Measurements from ENCODE around the gene SHANK1.

Gene SHANK1

DNA sequence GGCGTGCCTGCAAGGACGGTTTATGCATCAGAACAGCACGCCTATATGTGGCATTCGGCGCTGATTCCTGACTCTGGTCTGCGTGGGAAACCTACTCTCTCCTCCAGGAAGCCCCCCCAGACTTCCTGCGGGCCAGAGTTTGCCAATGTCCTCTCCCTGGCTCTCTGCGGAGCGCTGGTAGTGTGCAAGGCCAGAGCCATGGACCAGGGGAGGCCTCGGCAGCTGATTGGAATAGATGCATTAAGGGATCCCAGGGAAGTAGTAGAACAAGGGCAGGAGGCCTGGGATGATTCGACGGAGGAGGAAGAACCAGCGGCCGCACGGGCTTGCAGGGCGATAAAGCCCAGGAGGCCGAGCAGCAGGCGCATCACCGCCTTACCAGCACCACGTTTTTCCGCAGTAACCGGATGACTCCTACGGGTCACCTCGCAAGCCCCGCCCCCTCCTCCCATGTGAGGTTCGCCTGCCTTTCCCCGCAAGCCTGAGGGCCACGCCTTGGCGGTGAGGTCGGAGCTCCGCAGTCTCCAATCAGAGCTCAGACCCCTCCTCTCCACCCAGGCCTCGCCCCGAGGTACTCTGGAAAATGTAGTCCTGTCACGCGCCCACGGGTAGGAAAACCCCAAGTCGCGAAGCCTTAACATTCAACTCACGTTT lies 8.6 kb upstream of the SHANK1 start:
- peak; percentile 83 for DNase-seq (ENCODE audit: low spot score)

DNA sequence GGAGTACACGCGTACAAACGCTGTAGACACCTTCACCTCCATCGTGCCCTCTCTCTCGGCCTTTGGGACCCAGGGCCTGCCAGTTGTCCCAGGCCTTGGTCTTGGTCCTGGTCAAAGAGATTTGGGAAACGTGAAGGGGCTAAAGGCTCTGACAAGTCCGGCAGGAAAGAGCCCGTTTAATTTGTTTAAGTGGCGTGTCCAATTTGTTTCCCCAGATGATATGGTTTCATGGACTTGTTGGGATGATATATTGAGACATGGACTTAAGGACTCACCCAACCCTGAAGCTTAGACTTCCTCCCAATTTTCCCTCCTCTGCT lies 6.3 kb upstream of the SHANK1 start:
- no peak for DNase-seq (ENCODE audit: low spot score)

DNA sequence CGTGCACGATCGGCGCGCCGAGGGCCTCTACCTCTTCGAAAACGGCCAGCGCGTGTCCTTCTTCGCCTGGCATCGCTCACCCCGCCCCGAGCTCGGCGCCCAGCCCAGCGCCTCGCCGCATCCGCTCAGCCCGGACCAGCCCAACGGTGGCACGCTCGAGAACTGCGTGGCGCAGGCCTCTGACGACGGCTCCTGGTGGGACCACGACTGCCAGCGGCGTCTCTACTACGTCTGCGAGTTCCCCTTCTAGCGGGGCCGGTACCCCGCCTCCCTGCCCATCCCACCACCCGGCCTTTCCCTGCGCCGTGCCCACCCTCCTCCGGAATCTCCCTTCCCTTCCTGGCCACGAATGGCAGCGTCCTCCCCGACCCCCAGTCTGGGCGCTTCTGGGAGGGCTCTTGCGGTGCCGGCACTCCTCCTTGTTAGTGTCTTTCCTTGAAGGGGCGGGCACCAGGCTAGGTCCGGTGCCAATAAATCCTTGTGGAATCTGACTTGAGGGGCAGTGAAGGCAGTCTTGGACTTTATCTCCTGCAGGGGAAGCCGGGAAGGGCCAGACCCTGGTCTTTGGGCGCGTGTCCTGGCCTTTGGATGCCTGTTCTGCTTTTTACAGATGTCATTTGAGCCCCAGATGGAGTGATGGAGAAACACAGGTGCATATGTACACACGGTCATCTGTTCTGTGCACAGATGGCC lies 5.8 kb upstream of the SHANK1 start:
- no peak for DNase-seq (ENCODE audit: low spot score)

DNA sequence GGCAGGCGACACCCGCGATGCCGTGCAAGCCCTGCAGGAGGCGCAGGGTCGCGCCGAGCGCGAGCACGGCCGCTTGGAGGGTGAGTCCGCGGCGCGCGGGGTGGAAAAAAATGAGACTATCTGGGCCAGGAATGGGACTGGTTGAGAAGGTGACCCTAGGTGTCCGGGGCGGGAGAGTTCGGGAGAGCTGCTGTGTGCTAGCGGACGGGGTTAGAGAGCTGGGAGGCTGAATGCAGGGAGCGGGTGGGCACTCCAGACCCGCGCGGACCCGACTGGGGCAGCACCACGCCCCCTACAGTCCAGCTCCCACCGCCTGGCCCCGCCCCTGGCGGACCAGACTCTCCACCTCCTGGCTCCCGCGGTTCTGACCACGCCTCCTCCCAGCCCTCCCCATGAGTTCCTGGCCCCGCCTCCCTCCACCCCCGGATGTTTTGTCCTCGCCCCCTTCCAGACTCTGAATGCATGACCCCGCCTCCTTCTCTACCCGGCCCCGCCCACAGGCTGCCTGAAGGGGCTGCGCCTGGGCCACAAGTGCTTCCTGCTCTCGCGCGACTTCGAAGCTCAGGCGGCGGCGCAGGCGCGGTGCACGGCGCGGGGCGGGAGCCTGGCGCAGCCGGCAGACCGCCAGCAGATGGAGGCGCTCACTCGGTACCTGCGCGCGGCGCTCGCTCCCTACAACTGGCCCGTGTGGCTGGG lies 5.1 kb upstream of the SHANK1 start:
- peak; percentile 99 for DNase-seq (ENCODE audit: low spot score)

DNA sequence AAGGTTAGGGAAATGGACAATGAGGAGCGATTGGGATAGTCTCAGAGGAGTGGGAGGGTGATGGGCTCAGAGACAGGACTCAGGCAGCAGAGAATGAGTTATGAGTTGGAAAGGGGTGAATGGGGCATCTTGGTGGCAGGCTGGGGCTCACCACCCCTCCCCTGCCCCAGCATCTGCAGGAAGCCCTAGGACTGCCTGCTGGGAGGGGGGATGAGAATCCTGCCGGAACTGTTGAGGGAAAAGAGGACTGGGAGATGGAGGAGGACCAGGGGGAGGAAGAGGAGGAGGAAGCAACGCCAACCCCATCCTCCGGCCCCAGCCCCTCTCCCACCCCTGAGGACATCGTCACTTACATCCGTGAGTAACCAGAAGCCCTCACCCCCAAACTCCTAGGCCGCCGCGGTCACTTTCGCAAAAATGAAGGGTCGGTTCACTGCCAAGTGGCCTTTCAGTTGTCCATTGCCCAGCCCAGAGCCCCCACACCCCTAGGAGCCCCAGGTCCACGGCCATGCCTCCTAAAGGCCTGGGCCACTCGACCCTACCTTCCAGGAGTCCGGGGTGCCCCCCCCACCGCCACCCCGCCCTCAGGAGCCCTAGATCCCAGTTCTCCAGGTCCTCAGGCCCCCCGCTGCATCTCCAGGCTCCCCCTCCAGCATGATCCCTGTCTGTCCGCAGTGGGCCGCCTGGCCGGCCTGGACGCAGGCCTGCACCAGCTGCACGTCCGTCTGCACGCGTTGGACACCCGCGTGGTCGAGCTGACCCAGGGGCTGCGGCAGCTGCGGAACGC lies 4.3 kb upstream of the SHANK1 start:
- DNase-seq (ENCODE audit: low spot score): no peak

DNA sequence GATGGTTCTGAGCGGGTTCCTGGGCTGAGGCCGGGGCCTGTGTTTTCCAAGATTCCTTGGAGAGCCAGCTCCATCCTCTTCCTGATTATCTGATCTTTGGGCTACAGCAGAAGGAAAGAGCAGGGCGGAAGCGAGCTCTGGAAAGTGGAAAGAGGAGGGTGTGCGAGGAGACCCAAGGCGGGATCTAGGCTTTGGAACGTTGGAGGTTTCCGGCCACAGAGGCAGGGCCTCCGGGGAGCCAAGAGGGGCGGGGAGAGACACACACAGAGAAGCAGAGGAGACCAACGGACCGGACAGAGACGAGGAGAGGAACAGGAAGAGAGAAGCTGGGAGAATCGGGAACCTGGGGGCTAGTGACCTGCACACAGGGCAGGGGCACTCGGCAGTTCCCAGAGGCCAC lies 3.5 kb upstream of the SHANK1 start, which contains the start of gene CLEC11A:
TSS of gene CLEC11A (plus strand) at position 296 of the 400 bp plus-strand sequence. CDS start 162 bp downstream, outside the sequence.
- no peak for DNase-seq (ENCODE audit: low spot score)

DNA sequence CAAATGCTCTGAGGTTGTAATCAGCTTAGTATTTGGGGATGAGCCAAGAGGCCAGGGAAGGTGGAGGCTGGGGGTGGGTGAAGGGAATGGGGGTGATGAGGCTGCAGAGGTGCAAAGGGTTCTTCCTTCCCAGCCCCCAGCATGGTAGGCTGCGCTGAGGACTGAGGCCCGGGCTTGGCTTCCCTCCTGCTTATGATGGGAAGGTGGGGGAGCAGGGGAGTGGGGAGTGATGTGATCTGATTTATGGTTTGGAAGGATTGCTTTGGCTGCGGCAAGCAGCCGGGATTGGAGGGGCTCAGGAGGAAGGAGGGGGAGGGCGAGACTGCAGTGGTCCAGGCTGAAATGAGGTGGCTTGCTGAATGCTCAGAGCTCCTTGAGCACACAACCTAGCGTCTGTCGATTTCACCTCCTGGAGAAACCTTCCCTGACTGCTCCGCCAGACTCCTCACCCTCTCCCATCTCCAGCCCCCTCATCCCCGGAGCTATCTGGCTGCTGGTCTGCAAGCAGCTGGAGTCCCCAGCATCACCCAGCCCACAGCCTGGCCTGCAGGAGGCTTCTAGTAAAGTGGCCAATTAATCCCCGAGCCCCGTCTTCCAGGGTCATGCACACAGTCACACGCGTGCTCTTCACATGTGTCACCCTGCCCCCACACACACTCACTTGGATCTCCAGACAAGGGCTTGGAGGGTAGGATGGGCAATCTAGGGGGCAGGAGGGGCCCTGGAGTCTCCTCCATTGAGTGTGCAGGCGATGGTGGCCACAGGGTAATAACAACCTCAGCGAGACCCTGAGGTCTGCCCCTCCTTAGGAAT lies 2.8 kb upstream of the SHANK1 start:
- DNase-seq (ENCODE audit: low spot score): no peak

DNA sequence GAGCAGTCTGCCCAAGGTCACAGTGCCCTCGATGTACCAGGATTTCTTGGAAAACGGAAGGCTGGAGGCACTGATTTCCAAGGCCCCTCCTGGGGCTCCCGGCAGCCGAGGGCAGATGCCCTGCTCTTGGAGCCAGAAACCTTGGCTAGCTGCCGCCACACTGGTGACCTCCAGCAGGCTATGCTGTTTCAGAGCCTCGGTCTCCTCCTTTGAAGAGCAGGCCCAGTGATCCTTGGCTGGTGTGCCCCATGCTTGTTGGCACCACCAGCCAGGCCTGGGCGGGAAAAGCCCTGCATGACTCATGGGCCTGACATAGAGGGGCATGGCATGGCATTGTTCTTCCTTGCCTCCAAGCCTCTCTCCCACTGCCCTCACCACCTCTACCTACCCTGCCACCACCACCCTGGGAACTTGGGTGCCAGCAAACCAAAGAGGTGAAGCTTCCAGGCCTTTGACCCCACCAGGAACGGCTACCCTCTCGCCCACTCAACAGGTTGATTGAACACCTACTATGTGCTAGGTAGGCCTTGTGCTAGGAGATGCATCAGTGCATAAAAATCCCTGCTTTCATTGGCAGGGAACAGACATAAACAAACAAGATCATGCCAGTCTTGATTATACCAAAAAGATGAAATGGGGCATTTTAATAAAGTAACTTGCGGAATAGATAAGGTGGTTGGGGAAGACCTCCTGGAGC lies 2.0 kb upstream of the SHANK1 start:
- no peak for DNase-seq (ENCODE audit: low spot score)

DNA sequence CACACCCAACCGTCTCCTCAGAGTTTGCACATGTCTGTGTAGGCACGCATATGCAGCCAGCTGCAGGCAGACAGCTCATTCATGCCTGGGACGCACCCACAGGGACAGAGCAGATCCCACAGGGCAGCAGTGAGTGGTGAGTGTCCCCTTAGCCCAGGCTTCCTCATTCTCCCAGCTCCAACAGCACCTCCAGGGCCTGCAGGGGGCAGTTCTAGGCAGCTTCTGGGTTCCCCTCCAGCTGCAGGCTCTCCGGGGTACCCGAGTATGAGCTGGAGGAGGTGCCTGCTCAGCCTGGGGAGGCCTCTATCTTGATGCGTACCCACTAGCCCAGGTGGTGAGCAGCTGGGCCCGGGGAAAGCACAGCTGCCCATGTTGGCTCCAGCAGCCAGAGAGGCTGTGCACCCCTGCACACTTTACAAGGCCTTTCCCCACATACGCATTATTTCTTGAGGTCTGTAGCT lies 1.3 kb upstream of the SHANK1 start:
- DNase-seq (ENCODE audit: low spot score): no peak

DNA sequence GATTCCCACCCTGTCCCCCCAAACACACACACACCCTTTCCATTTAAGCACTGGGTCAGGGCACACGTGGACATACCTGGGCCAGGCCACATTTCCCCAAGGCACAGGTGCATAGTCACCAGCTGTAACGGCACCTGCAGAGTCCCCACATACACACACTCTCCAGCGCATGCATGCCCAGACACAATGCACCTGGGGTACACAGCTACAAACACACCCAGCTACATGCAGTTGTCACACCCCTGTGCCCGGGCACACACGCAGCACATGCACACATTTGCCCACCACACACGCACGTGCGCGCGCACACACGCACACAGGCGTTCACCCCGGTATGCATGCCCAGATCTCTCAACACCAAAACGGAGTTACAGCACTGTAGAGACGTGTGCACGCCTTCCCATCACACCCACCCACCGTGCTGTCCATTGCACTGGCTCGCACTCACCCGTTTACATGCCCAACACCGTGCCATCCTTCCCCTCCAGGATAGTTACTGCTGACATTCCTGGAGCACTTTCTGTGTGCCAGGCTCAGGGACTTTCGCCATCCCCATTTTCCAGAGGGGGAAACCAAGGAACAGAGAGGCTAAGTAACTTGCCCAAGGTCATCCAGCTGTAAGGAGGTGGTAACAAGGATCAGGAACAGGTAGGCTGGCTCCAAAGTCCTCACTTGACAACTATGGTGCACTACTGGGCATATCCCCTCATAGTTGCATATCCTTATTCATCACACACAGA lies 749 bp upstream of the SHANK1 start:
- no peak for DNase-seq (ENCODE audit: low spot score)

DNA sequence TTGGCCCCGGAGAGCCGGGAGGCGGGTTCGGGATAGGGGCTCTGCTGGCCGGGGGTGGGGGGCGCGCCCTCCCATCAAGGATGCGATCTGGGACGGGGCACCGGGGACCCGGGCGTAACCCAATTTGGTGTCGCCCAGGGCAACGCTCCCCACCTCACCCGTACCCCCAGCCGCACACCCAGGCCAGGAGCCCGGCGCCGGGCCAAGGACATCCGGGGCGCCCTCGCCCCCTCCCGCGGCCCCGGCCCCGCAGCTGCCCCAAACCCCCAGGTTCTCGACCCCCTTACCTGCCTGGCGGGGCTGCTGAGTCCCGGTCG lies 525 bp downstream of the SHANK1 start:
- DNase-seq (ENCODE audit: low spot score): no peak

DNA sequence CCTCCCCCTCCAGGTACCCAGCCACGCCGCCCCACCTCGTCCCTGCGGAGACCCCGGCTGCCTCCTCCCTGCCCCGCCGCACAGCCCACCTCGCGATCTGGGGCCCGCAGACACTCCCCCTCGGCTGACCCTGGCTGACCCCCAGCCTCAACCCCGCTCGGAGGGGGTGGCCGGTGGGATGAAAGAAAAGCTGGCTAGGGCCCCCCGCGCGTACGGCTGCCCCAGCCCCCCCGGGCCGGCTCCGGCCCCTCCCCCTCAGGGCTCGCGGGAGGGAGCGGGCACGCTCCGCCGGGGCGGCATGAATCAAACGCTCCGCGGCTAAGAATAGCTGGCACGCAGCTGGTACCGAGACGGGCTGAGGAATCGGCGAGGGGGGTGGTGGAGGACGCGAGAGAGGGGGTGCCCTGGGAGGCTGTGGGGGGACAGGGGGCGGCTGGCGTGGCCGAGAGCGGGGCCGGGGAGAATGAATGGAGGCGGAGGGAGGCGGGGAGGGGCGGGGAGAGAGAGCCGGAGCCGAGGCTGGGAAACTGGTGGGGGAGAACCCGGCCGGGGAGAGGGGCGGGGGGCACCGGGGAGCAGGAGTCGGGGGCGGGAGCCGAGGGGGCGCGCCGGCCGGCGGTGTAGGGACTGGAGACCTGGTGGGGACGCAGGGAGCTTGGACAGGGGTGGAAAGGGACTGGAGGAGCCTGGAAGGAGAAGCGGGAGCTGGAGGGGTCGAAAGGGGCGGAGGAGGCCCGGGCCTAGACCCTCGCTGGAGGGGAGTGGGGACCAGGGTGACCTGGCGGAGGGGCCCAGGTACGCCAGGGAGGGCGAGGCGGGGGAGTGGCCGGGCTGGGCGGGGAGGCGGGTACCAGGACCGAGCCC lies 1.1 kb downstream of the SHANK1 start:
- DNase-seq (ENCODE audit: low spot score): no peak

DNA sequence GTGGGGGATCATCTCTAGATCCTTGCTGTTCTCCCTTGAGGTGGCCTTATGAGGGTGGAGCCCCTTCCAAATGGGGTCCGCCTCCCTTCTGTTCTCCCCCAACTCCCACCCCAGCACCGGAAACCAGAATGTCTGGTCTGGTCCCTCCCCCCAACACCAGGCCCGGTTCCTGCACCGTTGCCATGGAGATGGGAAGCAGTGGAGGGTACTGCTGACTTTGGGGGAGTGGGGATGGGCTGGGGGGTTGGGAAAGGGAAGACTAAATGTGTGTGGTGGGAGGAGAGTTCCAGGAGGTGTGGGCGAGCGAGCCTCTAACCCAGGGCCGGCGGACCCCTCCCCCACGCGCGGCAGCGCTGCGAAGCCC lies 1.7 kb downstream of the SHANK1 start:
- DNase-seq (ENCODE audit: low spot score): no peak

DNA sequence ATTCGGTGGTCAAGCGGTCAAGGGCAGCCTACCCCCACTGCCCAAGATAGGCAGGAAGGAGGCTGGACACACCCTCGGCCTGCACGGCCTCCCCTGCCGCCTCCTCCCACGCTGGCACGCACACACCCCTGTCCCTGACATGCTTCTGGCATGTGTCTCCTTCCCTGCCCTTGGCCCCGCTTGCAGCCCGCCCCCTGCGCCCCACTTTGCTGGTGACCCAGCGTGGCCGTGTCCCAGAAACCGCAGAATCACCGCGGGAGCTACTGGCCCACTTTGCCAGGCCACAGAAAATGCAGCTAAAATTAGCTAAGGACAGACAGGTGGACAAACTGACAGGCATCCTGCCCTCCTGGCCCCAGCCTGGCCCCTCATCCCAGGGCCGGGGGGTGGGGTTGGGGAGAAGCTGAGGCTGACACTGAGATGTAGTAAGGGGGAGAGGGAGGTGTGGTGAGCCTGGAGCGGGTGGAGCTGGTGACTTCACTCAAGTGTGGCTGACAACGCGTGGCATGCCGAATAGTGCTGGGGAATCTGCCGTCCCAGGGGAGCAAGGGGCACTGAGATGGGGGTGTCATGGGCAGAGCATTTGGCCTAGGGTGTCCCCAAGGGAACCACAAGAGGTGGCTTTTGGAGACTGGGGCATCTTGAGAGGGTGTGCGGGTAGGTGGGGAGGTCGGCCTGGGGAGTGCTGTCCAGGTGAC lies 2.4 kb downstream of the SHANK1 start:
- DNase-seq (ENCODE audit: low spot score): no peak

DNA sequence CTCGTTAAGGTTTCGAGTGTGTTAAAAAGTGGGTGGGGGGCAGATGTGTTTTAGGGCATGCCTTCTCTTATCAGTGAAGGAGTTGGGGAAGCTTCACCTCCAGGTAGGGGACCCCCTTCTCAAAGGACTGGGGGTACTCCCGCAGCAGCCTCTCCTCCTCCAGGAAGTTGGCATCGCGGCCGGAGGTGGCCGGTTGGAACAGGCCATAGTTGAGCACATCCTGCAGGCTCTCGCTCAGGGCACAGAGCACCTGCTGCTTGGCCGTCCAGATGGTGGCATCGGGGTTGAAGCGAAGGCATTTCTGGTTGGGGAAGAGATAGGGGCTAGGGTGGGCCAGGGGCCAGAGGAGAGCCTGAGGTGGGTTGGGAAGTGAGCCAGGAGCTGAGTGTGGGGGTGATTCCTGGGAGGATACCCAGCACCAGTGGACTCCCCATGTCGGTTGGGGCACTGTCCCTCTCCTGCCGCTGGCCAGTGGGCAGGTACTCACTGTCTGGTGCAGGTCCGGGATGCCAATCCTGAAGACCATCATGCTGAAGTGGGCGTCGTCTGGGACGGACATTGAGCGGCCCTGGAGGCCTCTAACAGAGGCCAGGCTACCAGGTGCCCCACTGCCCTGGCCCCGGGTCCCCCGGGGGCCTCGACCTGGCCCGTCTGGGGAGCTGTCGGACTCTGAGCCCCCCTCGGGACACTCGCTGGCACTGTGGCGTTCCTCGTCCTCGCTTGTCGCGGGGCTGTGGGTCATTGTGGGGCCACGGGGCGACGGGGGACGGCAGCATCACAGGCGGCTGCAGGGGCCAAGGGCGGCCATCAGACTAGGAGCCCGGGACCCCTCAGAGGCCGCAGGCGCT lies 3.2 kb downstream of the SHANK1 start:
- no peak for DNase-seq (ENCODE audit: low spot score)

DNA sequence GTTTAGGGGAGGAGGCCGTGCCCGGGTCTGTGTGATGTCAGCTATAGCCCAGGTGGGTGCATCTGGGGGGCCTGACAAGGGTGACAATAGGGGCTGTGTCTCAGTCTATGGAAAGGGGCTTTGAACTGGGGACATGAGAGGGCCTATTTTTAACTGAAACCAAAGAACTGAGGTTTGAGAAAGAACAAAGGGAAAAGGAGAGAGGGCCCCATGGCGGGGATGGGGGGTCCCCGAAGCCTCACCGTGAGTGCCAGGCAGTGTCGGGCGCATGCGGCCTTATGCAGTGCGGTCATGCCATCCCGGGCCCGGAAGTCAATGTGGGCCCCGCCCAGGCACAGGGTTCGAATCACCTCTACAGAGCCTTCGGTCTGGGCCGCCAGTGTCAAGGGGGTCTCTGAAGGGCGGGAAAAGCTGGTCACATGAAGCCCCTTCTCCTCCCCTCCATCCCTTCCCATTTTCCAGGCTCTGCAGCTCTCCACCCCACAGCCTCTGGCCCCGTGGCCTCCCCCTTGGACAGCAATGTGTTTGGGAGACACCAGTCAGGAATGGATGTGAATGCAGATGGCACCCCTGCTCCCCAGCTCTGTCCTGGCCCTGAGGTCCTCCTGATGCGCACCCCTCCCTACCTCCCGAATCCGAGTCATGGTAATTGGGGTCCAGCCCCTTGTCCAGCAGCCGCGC lies 5.9 kb downstream of the SHANK1 start:
- DNase-seq (ENCODE audit: low spot score): no peak

DNA sequence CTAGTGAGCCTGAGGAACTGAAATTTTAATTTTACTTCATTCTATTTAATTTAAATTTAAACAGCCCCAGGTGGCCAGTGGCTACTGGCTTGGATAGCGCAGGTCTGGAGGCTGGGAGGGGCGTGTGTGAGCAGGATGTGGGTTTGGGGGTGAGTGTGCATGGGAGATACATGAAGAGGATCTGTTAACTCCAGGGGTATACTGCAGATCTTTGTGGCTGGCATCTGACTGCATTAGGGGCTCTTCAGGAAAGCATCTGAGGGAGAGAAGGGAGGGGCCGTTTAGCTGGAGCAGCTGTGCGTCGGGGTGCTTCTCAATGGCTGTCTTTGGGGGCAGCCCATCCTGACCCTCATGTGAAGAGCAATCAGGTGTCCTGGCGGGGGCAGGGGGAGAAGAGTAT lies 6.8 kb downstream of the SHANK1 start:
- no peak for DNase-seq (ENCODE audit: low spot score)

All from activated CD4-positive, alpha-beta T cell treated with anti-CD3 and anti-CD28 coated beads, Interleukin-2, Interleukin-4, amounts not matched to agents 100 ng/mL and 50 ng/mL, durations not matched to agents 16 hours and 8 hours (primary cell).